ENCODE data around the gene KIAA0513. TPM values are rescaled to one million over a fixed set of nuclear protein-coding genes. Genes with fewer than 3 reads are reported as not detected.

The KIAA0513 gene
- total and polyA plus RNA-seq, 2 of the 13 experiments (the other 11 are each of a cell fraction or from before 2014, with no cell fraction given) = 1.8 TPM

DNA sequence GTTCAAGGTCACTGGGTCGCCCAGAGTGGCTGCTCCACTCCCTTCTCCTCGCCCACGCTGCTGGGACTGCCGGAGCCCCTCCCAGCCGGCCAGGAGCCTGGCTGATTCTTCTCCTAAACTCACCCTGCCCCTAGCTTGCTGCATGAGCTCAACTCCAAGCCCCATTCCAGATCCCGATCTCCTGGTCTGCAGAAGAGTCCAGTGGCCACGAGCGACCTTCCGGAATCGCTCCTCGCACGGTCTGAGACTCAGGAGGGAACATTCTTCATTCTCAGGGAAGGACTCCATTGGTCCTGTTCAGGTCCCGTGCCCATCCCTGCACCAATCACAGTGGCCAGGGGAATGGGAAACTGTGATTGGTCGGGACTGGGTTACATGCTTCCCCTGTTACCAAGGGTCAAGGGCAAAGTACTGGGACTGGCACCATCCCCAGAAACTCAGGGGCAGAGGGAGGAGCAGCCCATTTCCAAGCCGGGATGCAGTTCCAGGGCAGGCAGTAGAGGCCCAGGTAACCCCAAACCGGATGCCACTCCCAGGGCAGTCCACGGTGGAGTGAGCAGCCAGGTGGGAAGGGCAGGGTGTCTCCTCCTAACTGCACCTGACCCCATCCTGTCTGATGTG lies 109.2 kb downstream of the KIAA0513 start (continued):
- TF ChIP-seq ZBTB3 (CRISPR knock-in tag; IDR thresholded peaks at IDR 0.05; ENCODE audit: borderline replicate concordance, low read depth) = no peak
- TF ChIP-seq, protein P1, sequence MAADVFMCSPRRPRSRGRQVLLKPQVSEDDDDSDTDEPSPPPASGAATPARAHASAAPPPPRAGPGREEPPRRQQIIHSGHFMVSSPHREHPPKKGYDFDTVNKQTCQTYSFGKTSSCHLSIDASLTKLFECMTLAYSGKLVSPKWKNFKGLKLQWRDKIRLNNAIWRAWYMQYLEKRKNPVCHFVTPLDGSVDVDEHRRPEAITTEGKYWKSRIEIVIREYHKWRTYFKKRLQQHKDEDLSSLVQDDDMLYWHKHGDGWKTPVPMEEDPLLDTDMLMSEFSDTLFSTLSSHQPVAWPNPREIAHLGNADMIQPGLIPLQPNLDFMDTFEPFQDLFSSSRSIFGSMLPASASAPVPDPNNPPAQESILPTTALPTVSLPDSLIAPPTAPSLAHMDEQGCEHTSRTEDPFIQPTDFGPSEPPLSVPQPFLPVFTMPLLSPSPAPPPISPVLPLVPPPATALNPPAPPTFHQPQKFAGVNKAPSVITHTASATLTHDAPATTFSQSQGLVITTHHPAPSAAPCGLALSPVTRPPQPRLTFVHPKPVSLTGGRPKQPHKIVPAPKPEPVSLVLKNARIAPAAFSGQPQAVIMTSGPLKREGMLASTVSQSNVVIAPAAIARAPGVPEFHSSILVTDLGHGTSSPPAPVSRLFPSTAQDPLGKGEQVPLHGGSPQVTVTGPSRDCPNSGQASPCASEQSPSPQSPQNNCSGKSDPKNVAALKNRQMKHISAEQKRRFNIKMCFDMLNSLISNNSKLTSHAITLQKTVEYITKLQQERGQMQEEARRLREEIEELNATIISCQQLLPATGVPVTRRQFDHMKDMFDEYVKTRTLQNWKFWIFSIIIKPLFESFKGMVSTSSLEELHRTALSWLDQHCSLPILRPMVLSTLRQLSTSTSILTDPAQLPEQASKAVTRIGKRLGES (CRISPR knock-in tag; IDR thresholded peaks at IDR 0.05; ENCODE audit: borderline replicate concordance) = no peak
- no peak for TF ChIP-seq ZNF674 (CRISPR knock-in tag; IDR thresholded peaks at IDR 0.05; ENCODE audit: low read depth)
- peak; percentile 56 for TF ChIP-seq GATAD2A (CRISPR knock-in tag; IDR thresholded peaks at IDR 0.05)
- TF ChIP-seq, protein P2, sequence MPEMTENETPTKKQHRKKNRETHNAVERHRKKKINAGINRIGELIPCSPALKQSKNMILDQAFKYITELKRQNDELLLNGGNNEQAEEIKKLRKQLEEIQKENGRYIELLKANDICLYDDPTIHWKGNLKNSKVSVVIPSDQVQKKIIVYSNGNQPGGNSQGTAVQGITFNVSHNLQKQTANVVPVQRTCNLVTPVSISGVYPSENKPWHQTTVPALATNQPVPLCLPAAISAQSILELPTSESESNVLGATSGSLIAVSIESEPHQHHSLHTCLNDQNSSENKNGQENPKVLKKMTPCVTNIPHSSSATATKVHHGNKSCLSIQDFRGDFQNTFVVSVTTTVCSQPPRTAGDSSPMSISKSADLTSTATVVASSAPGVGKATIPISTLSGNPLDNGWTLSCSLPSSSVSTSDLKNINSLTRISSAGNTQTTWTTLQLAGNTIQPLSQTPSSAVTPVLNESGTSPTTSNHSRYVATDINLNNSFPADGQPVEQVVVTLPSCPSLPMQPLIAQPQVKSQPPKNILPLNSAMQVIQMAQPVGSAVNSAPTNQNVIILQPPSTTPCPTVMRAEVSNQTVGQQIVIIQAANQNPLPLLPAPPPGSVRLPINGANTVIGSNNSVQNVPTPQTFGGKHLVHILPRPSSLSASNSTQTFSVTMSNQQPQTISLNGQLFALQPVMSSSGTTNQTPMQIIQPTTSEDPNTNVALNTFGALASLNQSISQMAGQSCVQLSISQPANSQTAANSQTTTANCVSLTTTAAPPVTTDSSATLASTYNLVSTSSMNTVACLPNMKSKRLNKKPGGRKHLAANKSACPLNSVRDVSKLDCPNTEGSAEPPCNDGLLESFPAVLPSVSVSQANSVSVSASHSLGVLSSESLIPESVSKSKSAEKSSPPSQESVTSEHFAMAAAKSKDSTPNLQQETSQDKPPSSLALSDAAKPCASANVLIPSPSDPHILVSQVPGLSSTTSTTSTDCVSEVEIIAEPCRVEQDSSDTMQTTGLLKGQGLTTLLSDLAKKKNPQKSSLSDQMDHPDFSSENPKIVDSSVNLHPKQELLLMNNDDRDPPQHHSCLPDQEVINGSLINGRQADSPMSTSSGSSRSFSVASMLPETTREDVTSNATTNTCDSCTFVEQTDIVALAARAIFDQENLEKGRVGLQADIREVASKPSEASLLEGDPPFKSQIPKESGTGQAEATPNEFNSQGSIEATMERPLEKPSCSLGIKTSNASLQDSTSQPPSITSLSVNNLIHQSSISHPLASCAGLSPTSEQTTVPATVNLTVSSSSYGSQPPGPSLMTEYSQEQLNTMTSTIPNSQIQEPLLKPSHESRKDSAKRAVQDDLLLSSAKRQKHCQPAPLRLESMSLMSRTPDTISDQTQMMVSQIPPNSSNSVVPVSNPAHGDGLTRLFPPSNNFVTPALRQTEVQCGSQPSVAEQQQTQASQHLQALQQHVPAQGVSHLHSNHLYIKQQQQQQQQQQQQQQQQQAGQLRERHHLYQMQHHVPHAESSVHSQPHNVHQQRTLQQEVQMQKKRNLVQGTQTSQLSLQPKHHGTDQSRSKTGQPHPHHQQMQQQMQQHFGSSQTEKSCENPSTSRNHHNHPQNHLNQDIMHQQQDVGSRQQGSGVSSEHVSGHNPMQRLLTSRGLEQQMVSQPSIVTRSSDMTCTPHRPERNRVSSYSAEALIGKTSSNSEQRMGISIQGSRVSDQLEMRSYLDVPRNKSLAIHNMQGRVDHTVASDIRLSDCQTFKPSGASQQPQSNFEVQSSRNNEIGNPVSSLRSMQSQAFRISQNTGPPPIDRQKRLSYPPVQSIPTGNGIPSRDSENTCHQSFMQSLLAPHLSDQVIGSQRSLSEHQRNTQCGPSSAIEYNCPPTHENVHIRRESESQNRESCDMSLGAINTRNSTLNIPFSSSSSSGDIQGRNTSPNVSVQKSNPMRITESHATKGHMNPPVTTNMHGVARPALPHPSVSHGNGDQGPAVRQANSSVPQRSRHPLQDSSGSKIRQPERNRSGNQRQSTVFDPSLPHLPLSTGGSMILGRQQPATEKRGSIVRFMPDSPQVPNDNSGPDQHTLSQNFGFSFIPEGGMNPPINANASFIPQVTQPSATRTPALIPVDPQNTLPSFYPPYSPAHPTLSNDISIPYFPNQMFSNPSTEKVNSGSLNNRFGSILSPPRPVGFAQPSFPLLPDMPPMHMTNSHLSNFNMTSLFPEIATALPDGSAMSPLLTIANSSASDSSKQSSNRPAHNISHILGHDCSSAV (CRISPR knock-in tag; IDR thresholded peaks at IDR 0.05; ENCODE audit: borderline replicate concordance) = no peak
- TF ChIP-seq GTF2F1 (IDR thresholded peaks at IDR 0.05; ENCODE audit: low read length) = no peak
- TF ChIP-seq PAWR (CRISPR knock-in tag; IDR thresholded peaks at IDR 0.05; ENCODE audit: borderline replicate concordance) = no peak
- no peak for TF ChIP-seq ZNF337 (CRISPR knock-in tag; IDR thresholded peaks at IDR 0.05; ENCODE audit: borderline replicate concordance, low read depth)
- no peak for TF ChIP-seq SNRNP70 (IDR thresholded peaks at IDR 0.05; ENCODE audit: low read depth, low read length)
- TF ChIP-seq, protein P3, sequence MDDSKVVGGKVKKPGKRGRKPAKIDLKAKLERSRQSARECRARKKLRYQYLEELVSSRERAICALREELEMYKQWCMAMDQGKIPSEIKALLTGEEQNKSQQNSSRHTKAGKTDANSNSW (CRISPR knock-in tag; IDR thresholded peaks at IDR 0.05; ENCODE audit: borderline replicate concordance) = peak; percentile 66; the same call in 1 of the 2 replicates
- TF ChIP-seq LCORL (IDR thresholded peaks at IDR 0.05) = no peak
- TF ChIP-seq LCORL (CRISPR knock-in tag; IDR thresholded peaks at IDR 0.05) = no peak; the same call in 1 of the 2 replicates
- TF ChIP-seq HNRNPLL (IDR thresholded peaks at IDR 0.05; ENCODE audit: low read depth, low read length, poor library complexity, severe bottlenecking) = no peak
- TF ChIP-seq ZNF569 (CRISPR knock-in tag; IDR thresholded peaks at IDR 0.05; ENCODE audit: borderline replicate concordance) = no peak
- TF ChIP-seq ZNF33A (CRISPR knock-in tag; IDR thresholded peaks at IDR 0.05; ENCODE audit: borderline replicate concordance) = no peak

Data from HepG2 (cell line).